NCI-H1694 (cell line): Measurements from ENCODE around the gene OPCML.
A peak's percentile ranks its signal among the peaks of the same experiment; 100 is the strongest.

Source experiments
- DNase-seq: peaks from one replicate; lab custom pipeline; 2025; lab: John Stamatoyannopoulos, UW

OPCML gene

DNA sequence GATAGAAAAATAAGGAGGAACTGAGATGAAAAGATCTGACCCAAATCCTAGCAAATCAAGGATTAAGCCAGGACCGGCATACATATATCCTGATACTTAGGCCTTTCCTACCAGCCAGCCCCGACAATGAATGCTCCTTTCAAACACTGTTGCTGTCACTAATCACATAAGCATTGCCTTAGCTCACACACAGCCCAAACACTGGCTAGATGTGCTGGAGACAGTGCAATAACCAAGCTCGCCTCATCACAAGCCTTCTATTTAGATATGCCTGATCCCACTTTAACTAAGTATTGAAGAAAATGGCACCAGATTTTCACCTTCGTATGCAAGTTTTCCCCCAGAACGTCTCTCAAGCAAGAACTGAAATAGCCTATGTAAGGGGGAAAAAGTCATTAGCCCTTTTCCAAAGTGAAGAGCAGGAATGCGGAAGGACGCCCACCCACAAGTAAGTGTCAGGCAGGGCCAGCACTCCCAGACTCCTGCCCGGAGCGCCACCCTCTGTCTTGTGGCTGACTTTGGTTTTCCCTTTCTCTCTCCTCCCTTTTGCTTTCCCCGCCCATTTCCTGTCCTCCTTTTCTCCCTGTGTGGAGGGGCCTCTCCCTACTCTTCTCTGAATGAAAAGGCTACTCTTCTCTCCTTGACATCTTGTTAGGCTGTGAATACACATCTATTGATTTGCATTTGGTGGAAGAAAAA lies 8.9 kb upstream of the OPCML start:
- no peak for DNase-seq

DNA sequence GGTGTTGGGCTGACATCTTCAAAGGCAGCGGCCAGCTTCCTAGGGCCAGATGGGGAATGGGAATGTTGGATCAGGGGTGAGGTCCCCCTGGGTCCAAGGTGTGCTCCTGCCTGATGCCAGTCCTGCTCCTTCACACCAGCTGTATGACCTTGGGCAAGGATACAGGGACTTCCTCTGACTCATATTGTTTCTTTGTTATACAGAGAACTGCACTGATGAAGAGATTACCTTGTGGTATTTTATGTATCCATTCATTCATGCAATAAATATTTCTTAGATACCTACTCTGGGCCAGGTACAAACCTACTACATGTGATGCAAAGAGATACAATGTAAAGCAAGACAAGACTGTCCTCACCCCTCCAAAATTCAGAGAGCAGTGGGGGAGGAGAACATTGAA lies 3.9 kb upstream of the OPCML start:
- DNase-seq: no peak

DNA sequence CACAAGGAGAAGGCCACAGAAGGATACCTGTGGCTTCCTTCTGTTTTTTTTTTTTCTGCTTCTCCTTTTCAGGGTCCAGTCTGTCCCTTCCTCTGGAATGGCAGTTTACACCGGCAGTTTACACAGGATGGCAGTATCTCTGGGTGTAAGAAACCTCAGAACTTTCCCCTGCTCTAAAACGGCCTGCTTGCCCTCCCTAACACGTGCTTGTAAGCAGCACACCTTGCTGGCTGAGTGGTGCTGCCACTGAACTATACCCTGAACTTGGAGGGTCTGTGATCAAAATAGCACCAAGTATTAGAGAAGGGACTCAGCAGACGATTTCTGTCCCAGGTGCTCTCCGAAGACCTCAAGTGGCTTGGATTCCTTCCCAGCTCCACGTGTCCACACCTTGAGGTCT lies 904 bp upstream of the OPCML start:
- DNase-seq: no peak

DNA sequence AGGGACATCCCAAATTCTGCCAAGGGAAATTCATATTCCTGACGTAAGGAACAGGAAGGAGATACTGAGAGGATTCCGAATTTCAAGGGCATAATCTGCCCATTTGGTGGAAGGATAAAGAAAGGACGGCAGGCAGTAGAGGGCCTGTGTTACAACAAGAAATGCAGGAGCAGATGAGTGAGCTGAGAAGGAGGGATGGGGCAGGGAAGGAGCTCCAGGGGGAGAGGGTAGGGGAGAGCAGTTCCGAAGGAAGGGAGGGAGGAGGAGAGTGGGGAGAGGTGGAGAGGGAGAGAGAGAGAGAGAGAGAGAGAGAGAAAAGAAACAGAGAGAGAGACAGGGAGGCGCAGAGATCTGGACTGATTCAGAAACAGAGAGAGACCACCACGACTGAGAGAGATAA lies 843 bp downstream of the OPCML start:
- no peak for DNase-seq

- no peak for DNase-seq
Measured at GRCh38 chr11:133530501-133530835, 1.8 kb downstream of the OPCML start.

DNA sequence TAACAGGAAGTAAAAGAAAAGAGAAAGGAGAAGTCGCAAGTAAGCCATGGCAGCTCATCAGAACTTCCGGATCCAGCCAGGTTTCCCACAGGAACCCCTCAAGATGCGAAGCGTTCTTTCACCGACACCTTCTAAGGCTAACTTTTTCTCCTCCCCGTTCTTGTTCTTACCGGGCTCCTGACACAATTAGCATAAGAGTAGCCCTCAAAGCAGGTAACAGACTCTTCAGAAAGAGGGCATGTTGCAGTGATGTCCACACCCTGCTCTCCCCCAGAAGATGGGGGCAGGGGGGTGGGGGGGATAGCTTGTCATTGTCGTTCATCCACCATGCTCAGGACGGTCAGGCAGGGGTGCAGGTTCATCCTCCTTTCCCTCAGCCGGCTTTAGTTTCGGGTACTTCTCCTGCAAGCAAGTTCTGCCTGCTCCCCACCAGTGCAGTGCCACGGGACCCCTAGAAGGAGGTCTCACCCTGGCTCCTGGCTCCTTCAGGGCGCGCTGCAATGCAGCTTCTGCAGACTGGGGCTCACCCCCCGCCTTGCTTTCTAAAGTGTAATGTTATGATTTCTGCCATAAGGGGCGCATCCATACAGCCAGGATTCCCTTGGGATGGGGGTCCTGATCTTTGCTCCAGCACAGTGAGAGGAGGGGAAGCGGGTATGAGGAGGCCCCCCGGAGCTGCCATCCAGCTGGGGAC lies 2.3 kb downstream of the OPCML start:
- no peak for DNase-seq

DNA sequence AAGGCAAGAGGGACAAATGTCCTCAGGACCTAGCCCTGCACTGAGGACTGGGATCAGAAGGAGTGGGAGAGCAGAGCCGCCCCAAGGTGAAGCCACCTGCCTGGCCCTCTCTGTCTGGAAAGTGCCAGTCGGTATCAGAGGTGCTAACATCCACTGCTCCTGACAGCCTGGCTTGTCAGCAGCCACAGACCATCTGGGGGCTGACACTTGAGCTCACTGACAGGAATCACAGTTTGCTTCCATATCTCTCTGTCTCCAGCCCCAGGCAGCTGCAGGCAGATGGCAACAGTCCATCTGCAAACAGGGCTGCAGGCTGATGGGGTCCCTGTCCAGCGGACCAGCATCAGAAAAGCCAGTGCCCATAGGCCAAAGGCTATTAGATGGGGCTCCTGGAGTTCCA lies 5.5 kb downstream of the OPCML start:
- DNase-seq: peak; percentile 2

GRCh38 chr11:133525976-133526375 lies 6.3 kb downstream of the OPCML start:
- DNase-seq: no peak

- no peak for DNase-seq
Measured at GRCh38 chr11:133524488-133524887, 7.8 kb downstream of the OPCML start.

DNA sequence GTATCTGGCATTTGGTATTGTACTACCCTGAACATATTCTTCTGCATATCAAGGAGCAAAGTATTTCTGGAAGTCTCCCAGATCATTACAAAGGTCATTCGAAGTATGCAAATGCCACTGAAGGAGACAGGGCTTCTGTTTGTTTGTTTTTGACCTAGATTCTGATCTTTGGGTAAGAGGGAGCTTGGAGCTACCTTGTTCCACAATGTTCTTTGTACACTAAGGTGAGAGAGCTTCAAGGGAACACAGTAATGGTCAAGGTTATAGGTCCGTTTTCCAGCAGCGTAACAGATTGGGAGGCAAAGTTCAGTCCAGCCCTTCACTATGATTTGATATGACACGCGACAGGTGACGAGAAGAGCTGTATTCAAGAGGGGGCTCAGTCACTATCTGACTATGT lies 10.0 kb downstream of the OPCML start:
- no peak for DNase-seq

DNA sequence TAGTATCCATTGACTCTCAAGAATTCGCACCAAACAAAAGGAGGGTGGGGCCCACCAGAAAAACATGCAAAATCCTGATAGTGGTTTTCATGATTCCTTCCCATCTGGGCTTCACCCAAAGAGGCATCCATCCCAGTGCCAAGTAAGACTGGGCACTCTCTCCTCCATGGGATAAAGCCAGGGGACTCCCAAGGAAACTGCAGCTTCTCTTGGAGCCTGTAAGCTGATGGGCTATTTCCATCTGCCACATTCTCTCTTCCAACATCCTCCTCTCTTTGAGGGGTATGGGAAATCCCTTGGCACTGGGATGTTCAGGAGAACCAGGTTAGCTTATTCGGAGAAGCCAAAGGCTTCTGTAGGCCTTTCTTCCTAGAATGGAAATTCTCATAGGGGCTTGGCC lies 10.8 kb downstream of the OPCML start:
- DNase-seq: no peak

- DNase-seq: no peak
Measured at GRCh38 chr11:133520707-133521106, 11.6 kb downstream of the OPCML start.

GRCh38 chr11:133519560-133519959 lies 12.7 kb downstream of the OPCML start:
- no peak for DNase-seq

DNA sequence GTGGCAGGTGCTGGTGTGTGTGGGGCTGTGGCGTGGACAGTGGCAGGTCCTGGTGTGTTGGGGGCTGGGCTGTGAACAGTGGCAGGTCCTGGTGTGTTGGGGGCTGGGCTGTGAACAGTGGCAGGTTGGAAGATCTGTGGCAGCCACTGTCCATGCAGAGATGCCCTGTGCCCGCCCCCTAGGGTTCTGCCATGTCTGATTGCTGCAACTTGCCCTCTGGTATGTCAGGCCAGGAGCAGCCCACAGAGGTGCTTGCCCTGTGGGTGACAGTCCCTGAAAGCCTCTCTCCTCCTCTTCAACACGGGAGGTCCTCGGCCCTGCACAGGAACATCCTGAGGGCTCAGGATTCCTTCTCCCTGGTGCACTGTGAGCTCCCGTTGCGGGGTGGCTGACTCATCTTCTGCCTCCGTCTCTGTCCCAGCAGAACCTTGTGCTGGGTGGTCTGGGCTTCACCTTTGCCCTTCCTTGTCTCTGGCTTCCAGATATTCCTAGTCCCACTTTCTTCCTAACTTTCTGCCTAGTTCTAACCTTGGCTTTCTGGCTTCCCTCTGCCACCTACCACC lies 13.5 kb downstream of the OPCML start:
- DNase-seq: no peak

DNA sequence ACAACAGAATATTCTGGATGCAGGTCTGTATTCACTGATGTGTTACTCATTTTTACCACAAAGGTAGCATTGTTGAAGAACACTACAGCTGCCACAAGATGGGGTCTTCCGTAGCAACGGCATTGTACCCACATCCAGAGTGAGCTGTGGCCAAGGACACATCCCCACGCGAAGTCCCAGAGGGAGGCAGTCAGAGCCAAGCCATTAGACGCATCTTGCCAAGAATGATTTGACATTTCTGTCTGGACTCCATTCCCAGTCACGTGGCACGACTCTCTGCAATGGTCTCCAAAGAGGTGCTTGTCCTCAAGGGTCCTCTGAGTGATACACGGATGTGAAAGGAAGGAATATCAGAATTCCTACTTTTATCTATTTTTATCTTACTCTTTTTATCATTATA lies 15.5 kb downstream of the OPCML start:
- no peak for DNase-seq

GRCh38 chr11:133515107-133515506 lies 17.2 kb downstream of the OPCML start:
- DNase-seq: no peak

GRCh38 chr11:133509924-133510697 lies 22.2 kb downstream of the OPCML start:
- no peak for DNase-seq

DNA sequence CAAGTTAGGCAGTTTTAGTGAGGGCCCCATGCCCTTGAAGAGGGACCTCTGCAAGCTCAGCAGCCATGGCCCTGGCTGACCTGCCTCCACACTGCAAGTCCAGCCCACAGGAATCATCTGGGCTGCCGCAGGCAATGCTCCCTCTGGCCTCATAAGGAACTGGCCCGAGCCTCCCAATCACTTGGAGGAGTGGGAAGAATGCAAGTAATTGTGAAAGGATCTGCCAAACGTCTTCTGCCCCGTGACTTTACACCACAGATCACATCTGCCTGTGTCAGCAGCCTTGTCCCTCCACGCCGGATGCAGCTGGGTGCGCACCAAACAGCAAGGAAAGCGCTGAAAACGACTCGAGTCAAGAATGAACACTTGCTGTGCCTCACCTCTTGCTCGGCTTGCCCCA lies 23.8 kb downstream of the OPCML start:
- DNase-seq: no peak

DNA sequence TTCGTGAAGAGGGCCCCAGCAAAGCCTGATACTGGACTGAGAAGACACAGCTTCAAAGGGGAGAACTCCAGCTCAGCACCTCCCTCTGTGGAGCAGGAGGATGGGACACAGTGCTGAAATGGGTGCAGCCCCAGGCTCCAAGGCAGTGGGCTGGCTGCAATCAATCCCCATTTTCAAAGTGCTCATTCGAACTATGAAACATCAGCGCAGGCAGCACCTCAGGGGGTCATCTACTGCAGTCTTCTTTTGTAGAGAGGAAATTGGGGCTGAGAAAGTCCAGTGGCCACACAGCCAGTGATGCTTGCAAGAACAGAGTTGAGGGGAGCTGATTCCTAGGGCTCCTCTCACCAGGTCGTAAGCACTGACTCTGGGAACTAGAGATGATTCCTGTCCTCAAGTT lies 25.1 kb downstream of the OPCML start:
- DNase-seq: no peak

DNA sequence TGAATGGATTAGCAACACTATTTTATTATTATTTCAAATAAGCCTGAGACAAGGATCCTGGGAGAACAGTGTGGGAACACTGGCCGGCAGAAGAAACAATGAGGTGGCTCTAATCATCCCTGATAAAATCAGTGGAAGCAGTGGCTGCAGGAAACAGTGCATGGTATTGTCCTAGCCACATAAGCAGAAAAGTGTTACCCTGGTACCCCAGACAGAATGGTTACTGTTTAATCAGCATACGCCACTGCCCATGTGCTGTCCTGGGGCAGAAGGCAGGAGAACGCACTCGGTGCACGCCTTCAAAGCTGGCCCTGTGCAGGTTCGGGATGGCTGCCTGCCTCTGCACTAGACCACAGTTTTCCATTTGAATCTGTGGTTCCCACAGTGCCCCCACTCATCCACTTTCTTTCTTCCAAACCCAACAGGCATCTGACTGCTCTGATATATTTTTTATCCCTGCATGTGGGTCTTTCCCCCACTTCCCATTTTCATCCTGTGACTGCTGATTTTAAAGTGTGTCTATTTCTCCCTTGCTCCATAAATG lies 25.7 kb downstream of the OPCML start:
- no peak for DNase-seq

- no peak for DNase-seq
Measured at GRCh38 chr11:133506023-133506422, 26.3 kb downstream of the OPCML start.

DNA sequence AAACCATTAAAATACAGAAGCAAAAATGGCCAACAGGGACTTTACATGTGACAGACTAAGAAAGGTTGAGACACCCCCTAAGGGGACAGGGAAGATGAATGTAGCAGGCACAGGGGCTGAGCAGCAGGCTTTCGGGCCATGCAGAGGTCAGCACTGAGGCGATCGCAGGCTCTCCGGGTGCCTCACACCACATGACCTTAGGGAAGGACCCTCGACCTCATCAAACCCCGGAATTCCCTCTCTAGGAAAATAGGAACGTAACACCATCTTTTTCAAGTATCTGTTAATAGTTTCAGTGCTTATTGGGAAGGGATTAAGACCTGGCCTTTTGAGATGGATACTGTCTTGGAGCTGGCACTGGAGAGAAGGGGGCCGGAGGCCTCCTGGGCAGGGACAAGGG lies 27.4 kb downstream of the OPCML start:
- DNase-seq: no peak

- no peak for DNase-seq
Measured at GRCh38 chr11:133503776-133504175, 28.5 kb downstream of the OPCML start.
